SK-N-MC (cell line): ENCODE measurements around the gene CCDC117.

Source experiments
- EZH2 ChIP-seq: fragments of 200-600 bp; sonication (generic); IDR thresholded peaks from one replicate; pipeline ENCODE4 v1.6.1; 2017; ENCODE audit warnings: antibody characterized with exemption
- FOXP2 ChIP-seq: optimal IDR thresholded peaks from 2 replicates; pipeline ENCODE3; 2011; ENCODE audit warnings: mild to moderate bottlenecking, moderate library complexity; ENCODE audit not compliant: insufficient read depth; ENCODE audit errors: extremely low read length, control extremely low read depth
- POLR2AphosphoS5 ChIP-seq: IDR thresholded peaks from 2 replicates; pipeline ENCODE4 v1.6.1; 2012; ENCODE audit warnings: mild to moderate bottlenecking, low read depth, low read length, borderline replicate concordance

DNA sequence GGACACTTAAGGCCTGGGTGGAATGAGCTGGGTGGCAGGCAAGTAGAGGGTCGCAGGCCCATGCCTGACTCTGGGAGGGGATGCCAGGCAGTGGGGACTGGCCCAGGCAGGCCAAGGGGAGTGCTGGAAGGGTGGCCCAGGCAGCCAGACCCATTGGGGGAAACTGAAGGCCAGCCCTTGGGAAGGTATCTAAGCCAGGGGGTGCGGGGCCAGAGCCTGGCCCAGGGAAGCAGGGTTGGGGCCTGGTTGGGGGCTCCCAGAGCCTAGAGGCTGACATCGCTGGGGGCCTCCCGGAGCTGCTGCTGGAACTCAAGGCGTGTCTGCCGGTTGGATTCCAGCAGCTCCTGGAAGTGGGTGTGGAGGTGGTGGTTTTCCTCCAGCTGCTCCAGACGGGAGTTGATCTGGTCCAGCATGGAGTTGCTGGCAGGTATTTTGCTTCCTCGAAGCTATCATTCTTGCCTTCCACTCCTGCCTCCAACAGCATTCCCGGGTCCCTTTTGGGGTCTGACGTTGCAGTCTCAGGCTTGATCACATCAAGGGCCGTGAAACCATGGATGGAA lies 63.2 kb downstream of the CCDC117 start:
- TF ChIP-seq FOXP2: no peak
- no peak for TF ChIP-seq POLR2AphosphoS5
- TF ChIP-seq EZH2: no peak
